Activated CD4-positive, alpha-beta T cell treated with anti-CD3 and anti-CD28 coated beads, Interleukin-2, amount 50 U/mL, for 1 hour (primary cell): ENCODE measurements around the gene DIPK1B.

Experiments used
- DNase-seq: peaks from one replicate; pipeline ENCODE4 v3.0.0-alpha.2; 2020

The DIPK1B gene

DNA sequence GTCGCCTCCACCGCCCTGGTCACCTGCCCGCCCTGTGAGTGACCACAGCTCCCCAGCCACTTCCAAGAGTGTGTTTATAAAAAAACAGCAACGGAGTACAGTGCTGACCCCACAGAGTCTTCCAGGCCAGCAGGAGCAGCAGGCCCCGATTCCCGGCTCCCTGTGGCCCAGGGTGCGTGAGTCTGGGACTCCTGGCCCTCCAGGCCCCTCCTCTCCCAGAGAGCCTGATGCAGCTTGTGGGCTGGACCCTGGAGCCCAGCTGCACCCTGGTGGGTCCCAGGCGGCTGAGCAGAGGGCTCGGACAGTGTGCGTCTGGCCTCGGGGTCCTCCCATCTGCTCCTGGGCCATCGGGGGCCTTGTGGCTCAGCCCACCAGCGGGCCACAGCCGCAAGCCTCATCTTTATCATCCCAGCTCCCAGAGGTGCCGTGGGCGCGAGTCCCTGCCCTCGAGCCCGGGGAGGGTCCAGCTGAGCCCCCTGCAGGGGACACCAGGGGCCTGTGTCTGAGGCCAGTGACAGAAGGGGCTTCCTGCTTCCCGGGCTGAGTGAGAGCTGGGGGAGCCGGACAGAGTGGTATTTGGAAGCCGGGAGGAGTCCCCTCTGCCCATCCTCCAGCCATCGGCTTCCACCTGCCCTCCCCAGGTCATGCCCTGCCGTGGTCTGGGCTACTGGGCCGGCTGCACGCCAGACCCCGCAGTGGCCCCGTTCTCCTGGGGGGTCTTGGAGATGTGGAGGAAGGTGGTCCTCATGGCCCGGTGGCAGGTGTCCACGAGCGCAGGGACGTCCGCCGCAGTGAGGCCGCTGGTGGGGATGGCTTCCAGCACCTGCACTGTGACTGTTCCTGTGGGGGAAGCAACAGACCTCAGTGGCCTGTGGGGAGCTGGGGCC lies 39.0 kb upstream of the DIPK1B start:
- no peak for DNase-seq

DNA sequence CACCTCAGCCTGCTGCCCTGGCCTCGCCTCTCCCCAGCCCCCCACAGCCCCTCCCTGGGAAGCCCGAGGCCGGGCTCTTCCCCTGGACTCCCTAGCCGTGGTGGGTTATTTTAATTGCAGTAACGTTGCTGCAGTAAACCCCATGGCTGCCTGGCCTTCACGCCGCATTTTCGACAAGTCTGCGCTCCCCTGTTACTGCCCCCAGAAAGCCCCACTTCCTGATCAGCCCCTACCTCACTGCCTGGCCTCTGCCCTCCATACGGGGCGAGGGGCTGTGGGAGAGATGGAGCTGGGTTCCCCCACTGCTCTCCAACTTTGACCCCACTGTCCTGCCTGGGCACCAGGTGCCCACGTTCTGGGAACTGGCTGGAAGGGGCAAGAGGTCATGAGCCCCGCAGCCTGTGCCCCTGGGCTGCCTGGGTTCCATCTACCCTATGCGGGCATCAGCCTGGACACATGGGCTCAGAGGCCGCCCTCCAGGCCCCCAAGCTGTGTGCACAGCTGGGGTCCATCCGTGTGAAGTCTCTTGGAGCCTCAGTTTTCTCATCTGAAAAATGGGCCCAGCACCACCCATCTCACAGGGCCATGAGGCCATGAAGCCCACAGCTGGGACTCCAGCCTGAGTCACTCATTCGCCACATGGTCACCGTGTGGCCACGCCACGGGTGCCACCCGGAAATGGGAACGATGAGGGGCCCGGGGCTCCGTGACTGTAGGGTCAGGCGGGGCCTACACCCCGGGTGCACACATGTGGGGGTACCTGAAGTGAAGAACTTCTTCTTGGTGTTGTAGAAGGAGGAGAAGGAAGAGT lies 38.2 kb upstream of the DIPK1B start:
- no peak for DNase-seq

DNA sequence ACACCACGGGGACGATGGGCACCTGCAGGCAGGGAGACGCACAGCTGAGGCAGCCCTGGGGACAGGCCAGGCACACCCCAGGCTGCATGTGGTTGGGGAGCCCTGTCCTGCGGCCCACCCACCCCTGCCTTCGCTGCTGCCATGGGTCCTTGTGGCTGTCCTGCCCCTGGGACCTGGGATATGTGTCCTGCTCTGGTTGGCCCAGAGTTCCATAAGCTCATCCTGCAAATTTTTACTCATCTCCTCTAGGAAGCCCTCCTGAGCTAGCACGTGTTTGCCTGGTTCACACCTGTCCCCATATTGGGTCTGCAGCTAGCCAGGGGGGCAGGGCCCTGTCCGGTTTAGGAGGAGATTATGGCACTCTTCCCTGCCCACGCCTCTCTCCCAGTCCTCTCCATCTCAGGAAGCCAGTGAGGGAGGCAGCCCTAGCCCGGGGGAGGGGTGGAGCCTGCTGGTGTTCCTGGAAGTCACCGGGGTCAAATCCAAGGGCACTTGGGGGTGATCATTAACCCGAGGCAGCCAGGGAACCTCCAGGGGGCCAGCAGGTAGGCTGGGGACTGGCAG lies 37.5 kb upstream of the DIPK1B start:
- DNase-seq = no peak

DNA sequence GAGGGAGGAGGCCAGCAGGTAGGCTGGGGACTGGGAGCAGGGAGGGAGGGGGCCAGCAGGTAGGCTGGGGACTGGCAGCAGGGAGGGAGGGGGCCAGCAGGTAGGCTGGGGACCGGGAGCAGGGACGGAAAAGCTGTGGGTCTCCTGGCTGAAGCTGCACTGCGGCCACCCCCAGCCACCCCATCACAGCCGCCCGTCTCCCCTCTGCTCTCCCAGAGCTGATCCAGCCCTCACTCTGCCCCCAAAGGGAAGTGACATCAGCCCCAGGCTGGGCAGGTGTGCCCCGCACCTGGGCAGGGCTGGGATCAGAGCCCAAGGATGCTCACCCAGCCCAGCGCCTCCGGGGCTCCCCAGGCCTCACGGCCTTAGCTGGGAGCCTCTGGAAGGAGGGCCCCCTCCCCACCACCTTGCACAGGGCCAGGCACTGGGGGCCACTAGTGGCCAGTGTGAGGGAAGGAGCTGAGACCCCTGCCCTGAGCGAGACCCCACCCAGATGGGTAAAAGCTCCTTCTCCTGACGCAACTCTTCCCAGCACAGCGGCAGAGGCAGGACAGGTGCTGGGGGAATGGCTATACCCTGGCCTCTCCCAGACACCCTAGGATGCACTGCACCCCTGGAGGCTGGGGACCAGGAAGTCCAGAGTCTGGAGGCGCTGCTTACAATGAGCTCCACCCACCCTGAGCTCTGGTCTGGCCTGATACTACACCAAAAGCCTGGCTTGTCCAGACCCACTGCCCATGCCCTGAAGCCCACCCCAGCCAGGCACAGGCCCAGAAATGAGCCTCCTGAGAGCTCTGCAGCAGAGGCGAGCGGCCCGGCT lies 36.7 kb upstream of the DIPK1B start:
- no peak for DNase-seq

DNA sequence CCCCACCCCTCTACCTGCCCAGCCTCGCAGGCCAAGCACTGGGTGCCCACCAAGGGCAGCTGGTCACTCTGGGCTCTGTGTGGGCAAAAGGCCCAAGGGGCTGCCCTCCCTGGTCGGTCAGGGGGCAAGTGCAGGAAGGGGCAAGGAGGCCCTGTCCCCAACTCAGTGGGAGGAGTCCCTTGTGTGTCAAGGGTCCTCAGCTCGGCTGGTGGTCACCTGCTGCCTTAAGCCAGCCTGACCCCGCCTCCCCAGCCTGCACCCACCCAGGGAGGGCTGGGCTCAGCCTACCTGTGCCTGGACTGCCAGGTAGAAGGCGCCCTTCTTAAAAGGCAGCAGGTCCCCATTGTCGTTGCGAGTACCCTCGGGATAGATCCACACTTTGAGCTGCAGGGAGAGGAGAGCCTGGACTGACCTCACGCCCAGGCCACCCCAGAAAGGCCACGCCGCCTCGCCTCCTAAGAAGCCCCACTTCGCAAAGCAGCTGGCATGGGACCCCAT lies 36.0 kb upstream of the DIPK1B start:
- no peak for DNase-seq

DNA sequence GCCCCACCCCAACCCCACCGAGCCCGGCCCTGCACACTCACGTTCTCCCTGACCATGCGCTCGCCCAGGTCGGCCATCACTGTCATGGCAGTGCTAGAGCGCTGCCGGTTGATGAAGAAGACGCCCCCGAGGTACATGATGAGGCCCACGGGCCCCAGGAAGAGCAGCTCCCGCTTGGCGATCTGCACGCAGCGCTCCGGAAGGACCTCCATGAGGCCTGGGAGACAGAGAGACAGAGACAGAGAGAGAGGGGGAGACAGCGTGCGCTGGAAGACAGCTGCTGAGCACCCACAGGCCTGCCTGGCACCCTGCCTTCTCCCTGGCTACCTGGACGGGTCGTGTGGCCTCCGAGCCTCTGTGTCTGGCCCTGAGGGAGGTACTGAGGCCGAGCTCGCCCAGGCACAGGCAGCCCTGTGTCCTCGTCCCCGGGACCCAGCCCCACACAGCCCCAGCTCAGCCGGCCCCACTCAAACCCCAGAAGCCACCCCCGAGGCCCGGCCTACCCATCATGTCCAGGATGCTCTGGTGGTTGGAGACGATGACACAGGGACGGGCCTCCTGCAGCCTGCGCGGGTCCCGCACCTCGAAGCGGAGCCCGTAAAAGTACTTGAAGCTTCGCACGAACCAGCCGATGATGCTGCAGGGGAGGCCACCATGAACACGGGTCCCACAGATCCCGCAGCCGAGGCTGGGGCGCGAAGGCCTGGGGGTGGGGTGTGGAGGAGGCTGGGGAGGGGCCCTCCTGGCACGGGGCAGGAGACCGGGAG lies 35.3 kb upstream of the DIPK1B start:
- no peak for DNase-seq

DNA sequence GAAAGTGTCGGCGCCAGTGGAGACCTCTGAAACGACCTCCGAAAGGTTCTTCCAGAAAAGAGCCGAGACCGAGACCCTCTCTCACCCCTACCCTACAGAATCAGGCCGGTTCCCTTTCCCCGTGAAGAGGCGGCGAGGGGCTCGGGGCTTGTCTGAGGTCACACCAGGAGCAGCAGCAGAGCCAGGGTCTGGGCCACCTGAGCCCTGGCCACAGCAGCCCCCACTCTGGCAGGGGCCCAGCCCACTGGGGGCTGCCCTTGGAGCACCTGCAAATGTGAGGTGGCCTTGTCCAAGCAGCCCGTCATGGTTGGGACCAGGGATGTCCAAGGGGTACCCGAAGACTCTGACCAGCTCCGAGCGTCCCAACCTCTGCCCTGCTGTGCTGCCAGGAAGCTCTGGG lies 34.3 kb upstream of the DIPK1B start:
- no peak for DNase-seq

DNA sequence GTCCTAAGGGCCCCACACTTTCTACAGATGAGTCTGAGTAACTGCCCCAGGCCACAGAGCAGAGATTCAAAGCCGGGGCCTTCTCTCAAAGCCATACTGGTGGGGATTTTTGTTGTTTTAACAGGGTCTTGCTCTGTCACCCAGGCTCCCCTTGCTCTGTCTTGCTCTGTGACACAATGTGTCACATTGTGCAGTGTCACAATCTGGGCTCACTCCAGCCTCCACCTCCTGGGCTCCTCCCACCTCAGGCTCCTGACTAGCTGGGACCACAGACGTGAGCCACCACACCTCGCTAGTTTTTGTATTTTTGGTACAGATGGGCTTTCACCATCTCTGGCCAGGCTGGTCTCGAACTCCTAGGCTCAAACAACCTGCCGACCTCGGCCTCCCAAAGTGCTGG lies 33.7 kb upstream of the DIPK1B start:
- no peak for DNase-seq

DNA sequence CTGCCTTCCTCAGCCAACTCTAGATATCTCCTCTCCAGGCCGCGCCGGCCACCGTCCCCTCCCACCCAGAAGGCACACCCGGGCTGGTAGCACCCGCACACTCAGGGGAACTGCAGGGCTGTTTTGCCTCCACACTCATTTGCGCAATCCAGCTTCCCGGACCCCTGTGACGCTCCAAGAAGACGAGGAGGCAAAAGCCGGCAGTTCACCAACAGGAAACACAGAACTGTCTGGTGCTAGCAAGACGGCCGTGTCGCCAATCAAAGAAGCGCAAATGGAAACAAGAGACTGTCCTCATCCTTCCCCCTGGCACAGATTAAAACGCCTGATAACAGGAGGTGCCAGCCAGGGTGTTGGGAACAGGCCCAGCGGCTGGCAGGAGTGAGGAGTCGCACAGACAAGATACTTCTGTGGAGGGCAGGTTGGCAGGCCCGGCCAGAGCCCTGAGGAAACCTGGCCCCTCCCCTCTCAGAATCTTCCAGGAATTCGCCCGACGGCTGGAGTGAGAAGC lies 32.9 kb upstream of the DIPK1B start:
- DNase-seq = no peak

DNA sequence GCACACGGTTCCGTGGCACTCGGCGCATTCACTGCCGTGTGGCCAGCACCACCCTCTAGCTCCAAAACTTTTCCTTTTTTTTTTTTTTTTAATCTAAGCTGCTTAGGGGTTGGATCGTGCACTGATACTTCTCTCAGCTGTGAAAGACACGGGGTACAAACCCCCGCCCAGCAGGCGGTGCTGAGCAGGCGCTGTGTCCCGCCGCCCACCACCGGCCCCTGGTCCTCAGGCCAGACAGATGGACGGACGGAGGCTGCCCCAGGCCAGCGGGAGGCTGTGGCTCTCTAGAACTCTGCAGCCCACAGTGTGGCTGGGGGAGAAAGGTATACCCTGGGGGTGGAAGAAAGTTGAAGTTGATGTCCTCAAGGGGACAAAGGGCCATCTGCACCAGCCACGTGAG lies 31.3 kb upstream of the DIPK1B start:
- no peak for DNase-seq

DNA sequence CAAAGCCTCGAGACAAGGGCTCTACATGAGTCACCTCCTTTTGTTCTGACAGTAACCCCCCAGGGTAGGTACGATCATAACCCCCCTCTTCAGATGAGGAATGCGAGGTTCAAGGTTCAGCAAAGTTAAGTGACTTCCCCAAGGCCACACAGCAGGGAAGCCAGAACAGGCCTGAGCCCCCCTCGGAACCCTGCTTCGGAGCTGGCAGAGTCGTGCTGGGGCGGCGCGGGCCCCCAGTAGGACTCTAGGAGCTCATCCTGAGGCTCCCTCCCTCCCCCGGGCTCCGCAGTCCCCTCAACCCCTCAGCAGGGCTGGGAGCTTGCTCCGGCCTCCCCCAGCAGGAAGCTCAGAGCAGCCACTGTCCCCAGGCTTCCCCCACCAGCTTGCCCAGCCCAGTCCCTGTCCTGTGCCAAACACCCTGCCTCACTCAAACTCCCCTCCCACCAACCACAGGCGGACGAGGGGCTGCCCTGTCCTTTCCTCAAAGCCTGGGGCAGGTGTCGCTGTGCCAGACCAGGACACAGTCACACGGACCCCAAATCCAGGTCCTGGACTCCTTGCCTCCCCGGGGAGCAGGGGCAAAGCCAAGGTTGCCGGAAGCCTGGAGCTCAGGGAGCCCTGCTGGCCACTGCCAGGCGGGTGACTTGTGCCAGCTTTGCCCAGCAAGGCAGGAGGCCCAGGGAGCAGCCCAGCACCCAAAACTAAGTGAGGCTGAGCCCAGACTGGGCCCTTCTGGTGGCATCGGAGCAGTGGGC lies 30.2 kb upstream of the DIPK1B start:
- no peak for DNase-seq

DNA sequence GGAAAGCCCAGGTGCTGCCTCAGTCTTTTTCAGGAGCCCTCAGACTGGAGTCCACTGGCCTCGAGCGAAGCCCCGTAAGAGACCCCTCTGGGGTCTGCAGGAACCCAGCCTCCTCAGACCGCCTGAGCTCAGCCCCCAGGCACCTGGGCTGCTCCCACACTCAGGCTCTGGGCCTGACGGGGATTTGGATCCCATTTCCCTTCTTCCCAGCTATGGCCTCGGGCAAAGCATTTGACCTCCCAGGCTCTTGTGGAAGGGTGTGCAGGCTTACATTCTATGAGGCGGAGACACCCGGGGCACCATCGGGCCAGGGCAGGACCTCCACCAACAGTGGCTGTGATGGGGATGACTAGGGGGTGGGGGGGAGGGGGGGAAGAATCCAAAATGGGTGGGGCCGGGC lies 29.7 kb upstream of the DIPK1B start:
- DNase-seq = no peak

DNA sequence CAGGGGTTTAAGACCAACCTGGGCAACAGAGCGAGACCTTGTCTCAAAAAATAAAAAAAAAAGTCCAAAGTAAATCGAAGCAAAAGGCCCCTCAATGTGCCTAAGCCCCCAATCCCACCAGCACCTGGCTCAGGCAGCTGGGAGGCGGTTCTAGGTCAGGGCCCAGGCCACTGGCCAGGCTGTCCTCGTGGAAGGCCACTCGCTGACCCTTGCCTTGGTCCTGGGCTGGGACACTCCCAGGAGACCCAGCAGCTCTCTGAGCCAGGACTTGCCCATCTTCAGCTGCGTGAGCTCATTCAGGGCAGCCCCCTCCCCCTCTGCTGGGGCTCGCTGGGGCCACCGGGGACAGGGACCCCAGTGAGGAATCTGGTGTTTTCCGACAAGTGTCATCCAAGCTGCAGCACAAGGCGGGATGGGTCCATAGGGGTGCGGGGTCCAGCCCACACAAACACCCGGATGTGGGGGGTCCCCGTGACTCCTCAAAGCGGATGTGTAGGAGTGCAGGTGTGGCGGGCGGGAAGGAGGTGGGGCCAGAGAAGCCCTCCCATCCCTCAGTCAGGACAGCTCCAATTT lies 29.1 kb upstream of the DIPK1B start:
- no peak for DNase-seq

DNA sequence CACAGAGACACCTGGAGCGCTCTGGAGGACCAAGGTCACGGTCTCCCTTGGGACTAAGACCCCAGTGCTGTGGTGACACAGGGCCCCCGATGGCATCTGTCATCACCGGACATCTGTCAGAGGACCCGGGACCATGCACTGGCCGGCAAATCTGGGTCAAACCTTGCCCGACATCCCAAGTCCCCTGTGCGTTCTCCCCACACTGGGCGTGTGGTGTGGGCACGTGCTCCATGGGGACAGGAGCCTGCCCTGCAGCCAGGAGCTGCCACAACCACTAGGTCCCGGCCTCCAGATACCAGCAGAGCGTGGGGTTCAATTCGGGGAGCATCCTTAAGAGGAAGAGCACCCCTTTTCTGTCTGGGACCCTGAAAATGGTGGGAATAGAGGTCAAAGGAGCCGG lies 28.6 kb upstream of the DIPK1B start:
- no peak for DNase-seq

DNA sequence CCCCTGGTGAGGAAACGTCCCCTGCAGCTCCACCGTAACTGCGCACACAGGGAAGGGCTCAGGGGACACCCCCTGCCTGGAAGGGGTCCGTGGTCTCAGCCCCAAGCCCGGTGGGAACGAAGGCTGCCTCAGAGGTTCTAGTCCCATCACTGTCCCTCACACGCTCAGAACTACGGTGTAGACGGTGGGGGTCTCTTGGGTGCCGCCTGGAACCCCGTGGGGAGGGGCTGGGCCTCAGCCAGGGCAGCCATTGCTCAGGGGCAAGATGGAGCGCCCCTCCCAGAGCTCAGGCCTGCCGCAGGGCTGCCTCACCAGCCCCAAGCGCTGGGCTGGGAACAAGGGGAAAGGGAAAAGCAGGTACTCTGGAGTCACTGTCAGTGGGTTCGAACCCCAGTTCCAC lies 28.0 kb upstream of the DIPK1B start:
- DNase-seq = no peak

DNA sequence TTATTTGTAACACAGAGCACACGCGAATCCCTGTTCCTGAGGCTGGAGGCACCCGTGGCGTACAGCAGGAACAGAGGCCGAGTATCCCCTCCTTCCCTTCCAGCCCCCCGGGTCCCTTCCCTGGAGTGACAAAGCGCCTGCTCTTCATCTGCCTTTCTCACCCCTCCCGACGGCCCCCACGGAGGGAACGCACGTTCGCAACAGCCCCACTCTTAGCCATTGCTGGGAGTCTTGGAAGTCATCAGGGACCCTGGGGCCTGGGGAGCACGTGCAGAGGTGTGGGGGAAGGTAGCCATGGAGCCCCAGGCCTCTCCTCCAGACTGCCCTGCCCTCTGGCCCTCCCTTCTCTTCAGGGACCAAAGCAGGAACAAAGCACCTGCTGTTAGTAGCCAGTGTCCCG lies 27.6 kb upstream of the DIPK1B start:
- no peak for DNase-seq

DNA sequence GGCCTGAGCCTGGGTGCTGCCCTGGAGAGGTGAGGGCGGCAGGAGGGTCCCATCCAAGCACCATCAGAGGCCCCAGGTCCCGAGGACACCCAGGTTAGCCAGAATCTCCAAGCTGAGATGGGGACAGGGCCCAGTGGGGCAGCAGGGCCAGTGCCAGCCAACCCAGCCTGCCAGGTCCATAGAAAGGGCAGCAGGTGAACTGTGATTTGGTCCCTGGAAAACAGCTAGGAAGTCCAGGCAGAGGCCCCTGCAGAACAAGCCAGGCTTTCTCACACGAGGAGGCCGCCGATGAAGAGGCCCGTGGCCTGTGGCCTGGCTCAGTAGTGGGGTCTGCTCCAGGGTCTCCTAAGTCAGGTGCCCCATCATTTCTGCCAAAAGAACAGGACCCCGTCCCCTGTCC lies 27.2 kb upstream of the DIPK1B start:
- DNase-seq = no peak

DNA sequence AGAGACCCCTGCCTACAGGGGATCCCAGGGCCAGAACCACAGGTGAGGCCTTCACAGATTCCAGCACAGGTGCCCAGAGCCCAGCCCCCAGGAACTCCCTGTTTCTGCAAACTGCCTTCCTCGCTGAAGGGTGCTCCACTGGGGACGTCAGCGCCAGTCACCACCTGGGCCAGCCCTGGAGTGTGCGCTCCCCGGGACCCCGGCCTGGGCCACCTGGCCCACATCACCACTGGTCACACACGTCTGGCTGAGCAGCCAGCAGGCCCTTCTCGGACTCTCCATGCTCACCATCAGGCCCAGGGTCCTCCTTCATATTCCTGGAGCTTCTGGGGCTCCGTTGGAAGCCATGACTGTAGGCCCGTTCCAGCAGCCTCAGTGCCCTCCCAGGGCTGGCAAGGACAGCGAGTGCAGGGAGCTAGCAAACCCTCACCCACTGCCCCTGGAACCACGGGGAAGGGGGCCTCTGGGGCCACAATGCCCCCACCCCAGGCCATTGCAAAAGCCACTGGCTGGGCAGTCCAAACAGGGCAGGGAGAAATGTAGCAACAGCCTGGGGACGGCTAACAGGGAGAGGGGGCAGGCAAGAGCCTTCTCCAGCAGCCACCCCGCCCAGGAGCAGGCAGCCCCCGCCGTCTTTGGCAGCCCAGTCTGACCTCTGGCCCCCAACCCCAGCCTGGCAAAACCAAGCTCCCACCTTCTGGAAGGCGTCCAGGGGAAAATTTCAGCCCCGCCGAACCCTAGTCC lies 26.4 kb upstream of the DIPK1B start:
- no peak for DNase-seq

DNA sequence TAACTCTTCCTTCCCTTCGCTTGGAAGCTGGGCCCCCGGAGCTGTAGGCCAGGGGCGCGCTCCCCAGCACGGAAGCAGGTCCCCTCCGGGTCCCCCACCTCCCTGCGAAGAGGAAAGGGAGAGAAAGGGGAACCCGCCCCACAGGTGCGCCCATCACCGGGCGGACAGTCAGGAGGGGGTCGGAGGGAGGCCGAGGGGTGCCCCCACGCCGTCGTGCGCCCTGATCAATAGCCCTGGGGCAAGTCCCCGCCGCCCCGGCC lies 25.9 kb upstream of the DIPK1B start:
- DNase-seq = no peak
